HepG2 (cell line): ENCODE data around the gene KCNB1. TPM values are rescaled to one million over a fixed set of nuclear protein-coding genes. Genes with fewer than 3 reads are reported as not detected.

Source experiments
- ELF4 ChIP-seq: sonication (generic); formaldehyde crosslinking; IDR thresholded peaks from 2 replicates; pipeline ENCODE4 v1.5.0; 2020; ENCODE audit warnings: missing genetic modification reagents, mild to moderate bottlenecking, moderate library complexity, borderline replicate concordance
- HMGXB4 ChIP-seq, 2 experiments: sonication (generic) in 1 of 2; formaldehyde crosslinking in 1 of 2; IDR thresholded peaks; 2 replicates each; pipeline versions ENCODE4 v1.4.0 to v1.6.1; 2018 to 2020; ENCODE audit warnings: missing genetic modification reagents in 2 of 2, borderline replicate concordance in 1 of 2, low read depth in 1 of 2, mild to moderate bottlenecking in 1 of 2, missing biosample characterization in 1 of 2
- IRF1 ChIP-seq: sonication (generic); formaldehyde crosslinking; IDR thresholded peaks from 2 replicates; pipeline ENCODE4 v1.4.0; 2020; ENCODE audit warnings: low read depth, mild to moderate bottlenecking, missing genetic modification reagents
- NFIC ChIP-seq: IDR thresholded peaks from 2 replicates; pipeline ENCODE4 v1.6.1; 2012; ENCODE audit warnings: mild to moderate bottlenecking, low read length, inconsistent platforms
- NR0B2 ChIP-seq: sonication (generic); formaldehyde crosslinking; IDR thresholded peaks from 2 replicates; pipeline ENCODE4 v1.4.0; 2020; ENCODE audit warnings: mild to moderate bottlenecking, missing genetic modification reagents
- PBX2 ChIP-seq: IDR thresholded peaks from 2 replicates; pipeline ENCODE4 v1.6.1; 2016; ENCODE audit warnings: control low read depth
- PHB2 ChIP-seq: fragments of 450-650 bp; IDR thresholded peaks from 2 replicates; pipeline ENCODE4 v1.6.1; 2018; ENCODE audit not compliant: partially characterized antibody
- SP2 ChIP-seq: sonication (generic); formaldehyde crosslinking; IDR thresholded peaks from 2 replicates; pipeline ENCODE4 v1.5.1; 2020; ENCODE audit warnings: mild to moderate bottlenecking, missing genetic modification reagents
- TRIM22 ChIP-seq: fragments of 450-650 bp; IDR thresholded peaks from 2 replicates; pipeline ENCODE4 v1.6.1; 2017
- XRCC5 ChIP-seq: fragments of 200-400 bp; formaldehyde crosslinking; optimal IDR thresholded peaks from 2 replicates; pipeline ENCODE3; 2017; ENCODE audit warnings: mild to moderate bottlenecking, low read length
- ZNF362 ChIP-seq: sonication (generic); formaldehyde crosslinking; IDR thresholded peaks from 2 replicates; pipeline ENCODE4 v1.4.0; 2020; ENCODE audit warnings: missing genetic modification reagents, mild to moderate bottlenecking, borderline replicate concordance
- ZNF747 ChIP-seq: sonication (generic); formaldehyde crosslinking; IDR thresholded peaks from 2 replicates; pipeline ENCODE4 v1.8.1; 2023; ENCODE audit warnings: missing genetic modification reagents, mild to moderate bottlenecking, borderline replicate concordance
- ZSCAN21 ChIP-seq: sonication (generic); formaldehyde crosslinking; IDR thresholded peaks from 2 replicates; pipeline ENCODE4 v1.8.0; 2022; ENCODE audit warnings: mild to moderate bottlenecking, missing genetic modification reagents, moderate library complexity, borderline replicate concordance
- polyA plus RNA-seq, 8 experiments: library from polyadenylated mRNA; depleted of rRNA in 3 of 8; stranded (reverse) in 7 of 8; unstranded in 1 of 8; fragments of >200 nt; fragmentation: Illumina TruSeq in 4 of 8; extraction: Trizol in 4 of 8; gene quantifications; 2 replicates each; pipeline versions ENCODE4 v1.2.1 to v1.2.3, GENCODE V29; 2011 to 2016; ENCODE audit warnings: low read depth in 4 of 8, missing spikeins in 1 of 8, mixed read lengths in 1 of 8; ENCODE audit not compliant: insufficient read depth in 1 of 8
- total RNA-seq, 5 experiments: library from RNA; depleted of rRNA; stranded (reverse); fragments of >200 nt; fragmentation: Illumina TruSeq; extraction: Trizol; gene quantifications; 2 replicates each; pipeline ENCODE4 v1.2.3, GENCODE V29; 2016; ENCODE audit warnings: low read depth in 1 of 5

Gene KCNB1
- total and polyA plus RNA-seq, 2 of the 13 experiments (the other 11 are each of a cell fraction or from before 2014, with no cell fraction given): 0.02 TPM; not detected in 1

- TF ChIP-seq IRF1 (CRISPR knock-in tag): no peak
- TF ChIP-seq ELF4: no peak
- TF ChIP-seq SP2 (CRISPR knock-in tag): no peak
- no peak for TF ChIP-seq ZNF362 (CRISPR knock-in tag)
- TF ChIP-seq TRIM22: peak; percentile 68; the same call in 1 of the 2 replicates
- no peak for TF ChIP-seq PBX2 (CRISPR knock-in tag)
- no peak for TF ChIP-seq XRCC5
- TF ChIP-seq HMGXB4 (CRISPR knock-in tag; IDR thresholded peaks at IDR 0.05; ENCODE audit: borderline replicate concordance in 1 of 2, low read depth in 1 of 2): no peak
- TF ChIP-seq ZSCAN21 (CRISPR knock-in tag): no peak
- TF ChIP-seq ZNF747 (CRISPR knock-in tag): no peak
- TF ChIP-seq NFIC: no peak
- peak; percentile 42 for TF ChIP-seq PHB2
- no peak for TF ChIP-seq NR0B2 (CRISPR knock-in tag)
Measured at GRCh38 chr20:49330701-49331615, 151.5 kb downstream of the KCNB1 start (continued).
